Skin of body (tissue), 2 donors: ENCODE measurements around the gene SCGB2A2. TPM values are rescaled to one million over a fixed set of nuclear protein-coding genes. Genes with fewer than 3 reads are reported as not detected.

Source experiments
- DNase-seq: peaks from one replicate; lab custom pipeline; 2025; lab: John Stamatoyannopoulos, UW
- total RNA-seq: library from RNA; depleted of rRNA; stranded (reverse); fragments of >200 nt; gene quantifications from one replicate; pipeline ENCODE4 v1.2.3, GENCODE V29; 2014

SCGB2A2 gene
- total RNA-seq: 1.2 TPM

- no peak for DNase-seq
These were observed at the start of gene SCGB2A2 for GRCh38 chr11:62269654-62270278. Gene SCGB2A2, plus strand, starts transcription at chr11:62270158. Its CDS starts 59 bp downstream, at chr11:62270217.

- no peak for DNase-seq
These were observed 48.5 kb upstream of the SCGB2A2 start for GRCh38 chr11:62221498-62221897.

- DNase-seq: no peak
These were observed 46.9 kb upstream of the SCGB2A2 start for GRCh38 chr11:62223095-62223494.

DNA sequence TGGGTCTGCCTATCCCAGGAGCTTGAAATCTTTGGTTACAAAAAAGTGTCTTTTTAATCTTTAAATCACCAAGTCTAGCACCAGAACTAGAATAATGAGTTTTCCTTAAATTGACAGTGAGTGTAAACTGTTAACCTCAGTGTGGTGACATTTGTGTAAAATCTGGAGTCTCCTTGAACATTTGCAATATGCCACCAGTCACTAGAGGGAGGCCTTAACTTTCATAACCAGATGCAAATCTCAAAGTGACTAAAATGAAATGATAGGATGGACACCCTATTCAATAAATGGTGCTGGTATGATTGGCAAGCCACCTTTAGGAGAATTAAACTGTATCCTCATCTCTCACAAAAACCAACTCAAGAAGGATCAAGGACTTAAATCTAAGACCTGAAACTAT lies 36.2 kb upstream of the SCGB2A2 start:
- no peak for DNase-seq

- no peak for DNase-seq
These were observed 33.8 kb upstream of the SCGB2A2 start for GRCh38 chr11:62236187-62236586.

- no peak for DNase-seq
These were observed 32.5 kb upstream of the SCGB2A2 start for GRCh38 chr11:62237499-62237898.

DNA sequence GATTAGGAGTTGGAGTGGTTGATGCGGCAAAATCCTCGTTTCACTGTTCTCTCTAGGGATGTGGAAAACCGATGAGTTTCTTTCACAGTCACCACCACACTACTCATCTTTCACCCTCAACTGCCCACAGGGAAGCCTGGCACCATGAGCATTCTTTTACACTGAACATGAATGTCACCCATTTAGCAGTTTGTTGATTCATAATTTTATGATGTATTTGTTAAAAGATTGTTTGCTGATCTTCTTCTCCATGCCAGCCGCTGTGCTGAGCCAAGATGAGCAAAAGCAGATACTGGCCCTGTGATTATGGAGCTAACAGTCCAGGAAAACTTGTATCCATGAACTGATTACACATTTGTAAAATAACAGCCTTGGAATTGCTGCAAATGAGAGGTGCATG lies 31.8 kb upstream of the SCGB2A2 start:
- no peak for DNase-seq

GRCh38 chr11:62241095-62241494 lies 28.9 kb upstream of the SCGB2A2 start:
- DNase-seq: no peak

DNA sequence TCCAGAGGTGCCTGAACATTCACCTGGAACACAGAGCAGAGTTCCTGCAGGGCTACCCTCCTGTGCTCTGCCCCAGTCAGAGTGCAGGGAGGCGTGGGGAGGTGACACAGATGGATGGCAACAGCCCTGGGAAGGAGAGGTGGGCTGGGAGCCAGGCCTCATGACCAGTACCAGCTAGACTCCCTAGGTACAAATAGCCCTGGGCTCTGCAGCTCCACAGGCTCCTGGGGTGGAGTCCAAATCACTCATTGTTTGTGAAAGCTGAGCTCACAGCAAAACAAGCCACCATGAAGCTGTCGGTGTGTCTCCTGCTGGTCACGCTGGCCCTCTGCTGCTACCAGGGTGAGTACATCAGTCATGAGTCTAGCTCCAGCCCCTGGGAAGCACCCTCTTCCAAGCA lies 27.9 kb upstream of the SCGB2A2 start, which contains the start of gene SCGB1D2:
SCGB1D2 (plus strand) TSS at position 219 of the 400 bp plus-strand sequence; CDS start at position 288, 69 bp downstream.
- no peak for DNase-seq

- DNase-seq: no peak
These were observed 24.6 kb upstream of the SCGB2A2 start for GRCh38 chr11:62245271-62245753.

- DNase-seq: no peak
These were observed 18.3 kb upstream of the SCGB2A2 start for GRCh38 chr11:62251698-62252097.

- no peak for DNase-seq
These were observed 15.9 kb upstream of the SCGB2A2 start for GRCh38 chr11:62253999-62254542.

GRCh38 chr11:62256281-62256680 lies 13.7 kb upstream of the SCGB2A2 start:
- no peak for DNase-seq

DNA sequence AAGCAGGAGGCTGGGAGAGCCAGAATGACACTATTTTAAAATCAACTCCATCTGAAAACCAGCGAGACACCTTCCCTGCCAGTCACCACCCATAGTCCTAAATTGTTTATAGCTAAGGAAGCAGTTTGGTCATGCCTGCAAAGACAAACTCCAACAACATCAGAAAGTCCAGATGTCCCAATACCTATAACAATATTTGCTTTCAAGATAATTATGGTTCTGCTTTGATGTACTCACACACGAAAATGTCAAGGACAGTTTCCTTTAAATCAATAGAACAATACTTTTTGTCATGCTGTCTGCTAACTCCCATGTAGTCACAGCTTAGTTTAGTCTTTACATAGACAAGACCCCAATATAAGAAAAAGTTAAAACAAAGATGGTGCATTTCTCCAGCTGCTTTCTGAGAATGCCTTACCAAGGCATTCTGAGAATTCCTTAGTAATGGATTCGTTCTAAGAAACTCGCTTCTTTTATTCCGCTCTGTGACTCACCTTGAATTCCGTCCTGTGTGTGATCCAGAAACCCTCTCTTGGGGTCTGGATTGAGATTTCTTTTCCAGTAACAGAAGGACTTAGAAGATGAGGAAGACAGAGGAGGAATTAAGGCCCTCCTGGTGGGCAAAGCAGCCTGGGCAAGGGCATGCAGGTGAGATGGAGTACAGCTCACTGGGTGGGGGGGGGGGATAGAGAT lies 9.6 kb upstream of the SCGB2A2 start:
- no peak for DNase-seq

DNA sequence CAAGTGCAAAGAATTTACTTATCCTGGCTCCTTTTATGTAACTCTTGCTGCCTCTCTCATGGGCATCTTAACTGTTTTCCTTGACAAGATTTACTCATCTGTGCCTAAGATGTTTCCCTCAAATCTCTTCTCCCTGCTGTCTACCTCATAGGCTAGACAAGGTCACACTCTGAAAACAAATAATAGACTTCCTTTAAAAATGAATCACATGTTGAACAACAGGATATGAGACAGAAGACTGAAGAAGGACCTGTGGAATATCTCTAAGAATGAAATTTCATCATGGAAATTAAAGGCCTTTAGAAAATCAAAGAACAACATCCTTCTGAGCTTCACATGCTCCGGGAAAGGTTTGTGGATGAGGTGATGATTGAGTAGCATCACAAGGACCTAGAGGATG lies 6.0 kb upstream of the SCGB2A2 start:
- DNase-seq: no peak

DNA sequence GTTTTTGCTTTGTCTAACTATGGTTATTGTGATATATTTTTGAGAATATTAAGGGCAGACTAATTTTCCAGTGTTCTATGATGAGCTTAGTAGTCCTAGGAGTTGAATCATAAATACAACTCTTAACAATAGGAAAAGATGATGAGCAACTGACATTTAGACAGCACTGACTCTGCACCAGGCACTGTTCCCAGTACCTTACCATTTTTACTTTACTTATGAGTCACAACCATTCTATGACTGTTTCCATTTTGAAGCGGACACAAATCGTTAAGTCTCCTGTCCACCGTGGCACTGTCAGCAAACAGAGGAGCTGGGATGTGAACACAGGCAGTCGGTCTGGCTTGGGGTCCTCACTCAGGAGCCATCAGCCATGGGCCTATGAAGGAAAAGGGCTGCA lies 3.4 kb upstream of the SCGB2A2 start:
- DNase-seq: no peak

- no peak for DNase-seq
These were observed 2.9 kb upstream of the SCGB2A2 start for GRCh38 chr11:62267050-62267449.

- DNase-seq: no peak
These were observed 2.4 kb upstream of the SCGB2A2 start for GRCh38 chr11:62267576-62267975.

GRCh38 chr11:62273284-62273683 lies 3.3 kb downstream of the SCGB2A2 start:
- DNase-seq: no peak

- no peak for DNase-seq
These were observed 3.9 kb downstream of the SCGB2A2 start for GRCh38 chr11:62273789-62274275.

GRCh38 chr11:62280452-62280851 lies 10.5 kb downstream of the SCGB2A2 start:
- DNase-seq: no peak

GRCh38 chr11:62295504-62295903 lies 25.5 kb downstream of the SCGB2A2 start:
- DNase-seq: no peak

DNA sequence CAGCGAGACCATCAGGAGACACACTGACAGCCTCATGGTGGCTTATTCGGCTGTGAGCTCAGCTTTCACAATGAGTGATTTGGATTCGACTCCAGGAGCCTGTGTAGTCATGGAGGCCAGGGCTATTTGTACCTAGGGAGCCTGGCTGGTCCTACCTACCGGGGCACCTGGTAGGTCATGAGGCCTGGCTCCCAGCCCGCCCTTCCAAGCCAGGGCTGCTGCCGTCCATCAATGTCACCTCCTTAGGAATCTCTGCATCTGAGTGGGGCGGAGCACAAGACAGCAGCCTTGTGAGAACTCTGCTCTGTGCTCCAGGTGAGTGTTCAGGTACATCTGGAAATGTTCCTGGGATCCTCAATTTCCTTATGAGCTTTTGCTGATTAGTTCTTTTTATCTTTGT lies 29.0 kb downstream of the SCGB2A2 start, which contains the start of gene SCGB1D4:
SCGB1D4 (minus strand) TSS at position 101 of the 400 bp plus-strand sequence; CDS start at position 36, 65 bp downstream.
- no peak for DNase-seq
